Measurements from ENCODE around the gene MAP7.

GRCh38 chr6:136378888-136379287 lies 171.3 kb downstream of the MAP7 start:
- peak in 4 of 6 experiments; percentile 7 to 61 (median 54) for TF ChIP-seq CTCF (IDR thresholded peaks at IDR 0.05)
- no peak for TF ChIP-seq POLR2A (IDR thresholded peaks at IDR 0.05)

Measured in Peyer's patch (tissue), 4 donors.